SU-DHL-6 (cell line): Measurements from ENCODE around the gene KMT2E.

Experiments
- H2AFZ ChIP-seq: fragments of 200-600 bp; sonication (generic); 2 replicates; pipeline ENCODE4 v1.6.1; 2014; ENCODE audit warnings: low read depth, mild to moderate bottlenecking, moderate library complexity, mixed read lengths, antibody characterized with exemption, low read length; ENCODE audit not compliant: severe bottlenecking
- H3F3A ChIP-seq: fragments of 200-600 bp; shearing (Covaris generic); 2 replicates; pipeline ENCODE4 v1.6.0; 2016; ENCODE audit warnings: antibody characterized with exemption, mild to moderate bottlenecking; ENCODE audit not compliant: insufficient read depth
- H3K27ac ChIP-seq: fragments of 200-600 bp; sonication (generic); 2 replicates; pipeline ENCODE4 v1.5.1; 2016; ENCODE audit warnings: low read depth, mild to moderate bottlenecking, low read length, moderate library complexity, mixed read lengths
- H3K27me3 ChIP-seq: fragments of 200-600 bp; sonication (generic), shearing (Covaris generic); 2 replicates; pipeline ENCODE4 v1.6.0; 2014; ENCODE audit warnings: mild to moderate bottlenecking, low read length
- H3K36me3 ChIP-seq: fragments of 200-600 bp; sonication (generic); 2 replicates; pipeline ENCODE4 v1.6.1; 2014; ENCODE audit warnings: mild to moderate bottlenecking, low read length, mixed read lengths
- H3K4me2 ChIP-seq: fragments of 300-600, 200-600 bp; shearing (Covaris generic), sonication (generic); 2 replicates; pipeline ENCODE4 v1.6.0; 2014; ENCODE audit warnings: low read length, low read depth, mild to moderate bottlenecking; ENCODE audit not compliant: poor library complexity, severe bottlenecking
- H3K4me3 ChIP-seq: fragments of 200-600 bp; sonication (generic); 2 replicates; pipeline ENCODE4 v1.5.1; 2014; ENCODE audit warnings: antibody characterized with exemption, low read length, mild to moderate bottlenecking, mixed read lengths; ENCODE audit not compliant: insufficient read depth, poor library complexity, severe bottlenecking
- H3K79me2 ChIP-seq: fragments of 200-600 bp; sonication (generic); 2 replicates; pipeline ENCODE4 v1.6.1; 2014; ENCODE audit warnings: mild to moderate bottlenecking, low read length, moderate library complexity; ENCODE audit not compliant: insufficient read depth
- H3K9ac ChIP-seq: fragments of 200-600 bp; sonication (generic); 2 replicates; pipeline ENCODE4 v1.7.0; 2014; ENCODE audit warnings: mild to moderate bottlenecking, low read length
- H3K9me2 ChIP-seq: fragments of 200-600 bp; sonication (generic); replicated peaks from 2 replicates; pipeline ENCODE4 v1.6.1; 2014; ENCODE audit warnings: low read length; ENCODE audit not compliant: insufficient read depth
- H3K9me3 ChIP-seq: fragments of 200-600 bp; sonication (generic); 2 replicates; pipeline ENCODE4 v1.6.1; 2014; ENCODE audit warnings: low read length, mixed read lengths; ENCODE audit not compliant: insufficient read depth
- H4K20me1 ChIP-seq: fragments of 200-600 bp; sonication (generic); 2 replicates; pipeline ENCODE4 v1.6.1; 2014; ENCODE audit warnings: low read depth, mild to moderate bottlenecking, antibody characterized with exemption, low read length, moderate library complexity, mixed read lengths
- CTCF ChIP-seq: fragments of 200-600 bp; sonication (generic); IDR thresholded peaks from one replicate; pipeline ENCODE4 v1.5.1; 2017; ENCODE audit warnings: antibody characterized with exemption, mild to moderate bottlenecking, low read length, moderate library complexity; ENCODE audit not compliant: insufficient read depth, poor library complexity, severe bottlenecking
- EZH2phosphoT487 ChIP-seq: fragments of 200-600 bp; sonication (generic), shearing (Covaris generic); conservative IDR thresholded peaks from 2 replicates; pipeline ENCODE4 v1.6.1; 2018; ENCODE audit warnings: mild to moderate bottlenecking, antibody characterized with exemption, low read length, moderate library complexity, mixed read lengths

KMT2E gene

GRCh38 chr7:105021352-105021751, 7.3 kb downstream of the KMT2E start:
- Histone ChIP-seq H3K9me3 (no peaks in the 10 kb centered on the region), H3K4me3 (peak overlapping the region; percentile 37), H3K4me2 (peak overlapping the region; percentile 71), H3K9ac (peak overlapping the region; percentile 35; the same call in 1 of the 2 replicates), H3K27me3 (no peaks in the 10 kb centered on the region), H4K20me1 (peaks cover 79% of the 10 kb centered on the region), H3K79me2 (peaks cover 100% of the 10 kb centered on the region), H3F3A (peaks cover 49% of the 10 kb centered on the region), H2AFZ (no peak overlapping the region), H3K36me3 (no peaks in the 10 kb centered on the region), H3K27ac (peak overlapping the region; percentile 56), H3K9me2 (no peaks in the 10 kb centered on the region)
- TF ChIP-seq CTCF (no peak), EZH2phosphoT487 (no peak)

GRCh38 chr7:105021967-105022366, 8.0 kb downstream of the KMT2E start:
- peak overlapping the region; percentile 71 for H3K4me2 ChIP-seq
- no peak for TF ChIP-seq CTCF
- H3K9ac ChIP-seq = peak overlapping the region; percentile 7; the same call in 1 of the 2 replicates
- no peak overlapping the region for H2AFZ ChIP-seq
- H3K9me2 ChIP-seq = no peaks in the 10 kb centered on the region
- H3K9me3 ChIP-seq = no peaks in the 10 kb centered on the region
- peaks cover 100% of the 10 kb centered on the region for H3K79me2 ChIP-seq
- no peaks in the 10 kb centered on the region for H3K27me3 ChIP-seq
- H3F3A ChIP-seq = peaks cover 44% of the 10 kb centered on the region
- peaks cover 79% of the 10 kb centered on the region for H4K20me1 ChIP-seq
- H3K4me3 ChIP-seq = no peak overlapping the region
- H3K36me3 ChIP-seq = no peaks in the 10 kb centered on the region
- H3K27ac ChIP-seq = peak overlapping the region; percentile 56

GRCh38 chr7:105022458-105022857, 8.5 kb downstream of the KMT2E start:
- Histone ChIP-seq H3K27ac (peak overlapping the region; percentile 42), H4K20me1 (peaks cover 79% of the 10 kb centered on the region), H3K9me2 (no peaks in the 10 kb centered on the region), H2AFZ (no peak overlapping the region), H3K9me3 (no peaks in the 10 kb centered on the region), H3K27me3 (no peaks in the 10 kb centered on the region), H3K79me2 (peaks cover 100% of the 10 kb centered on the region), H3K4me2 (peak overlapping the region; percentile 71), H3K9ac (peak overlapping the region; percentile 7; the same call in 1 of the 2 replicates), H3K4me3 (no peak overlapping the region), H3K36me3 (no peaks in the 10 kb centered on the region), H3F3A (peaks cover 39% of the 10 kb centered on the region)
- TF ChIP-seq CTCF (no peak), EZH2phosphoT487 (no peak)
